ENCODE measurements around the gene RNF111. TPM values are rescaled to one million over a fixed set of nuclear protein-coding genes. Genes with fewer than 3 reads are reported as not detected.

Gene RNF111
- total and polyA plus RNA-seq, 9 of the 15 experiments (the other 6 are each of a cell fraction or from before 2014, with no cell fraction given), result 7.9 to 26.0 (median 14.4) TPM

GRCh38 chr15:59104912-59105732 is 117.7 kb downstream of the RNF111 start, which contains the start of gene CCNB2 (continued):
- TF ChIP-seq MGA (IDR thresholded peaks at IDR 0.05), result peak; percentile 79
- TF ChIP-seq ATF1 (CRISPR knock-in tag; IDR thresholded peaks at IDR 0.05), result no peak
- peak; percentile 89 for TF ChIP-seq ATF1 (tag; IDR thresholded peaks at IDR 0.05)
- TF ChIP-seq NBN (IDR thresholded peaks at IDR 0.05; ENCODE audit: low read depth), result no peak; the same call in 1 of the 2 replicates
- TF ChIP-seq RBM34 (IDR thresholded peaks at IDR 0.05; ENCODE audit: borderline replicate concordance, insufficient read depth, low read length), result no peak
- TF ChIP-seq NFIC (IDR thresholded peaks at IDR 0.05), result peak; percentile 65
- TF ChIP-seq YY1 (IDR thresholded peaks at IDR 0.05; ENCODE audit: borderline replicate concordance in 1 of 3, control insufficient read depth in 1 of 3, extremely low read depth in 1 of 3, insufficient read depth in 3 of 3, insufficient read length in 1 of 3, insufficient replicate concordance in 2 of 3, low read depth in 1 of 3, low read length in 2 of 3), result peak in 2 of 3 experiments; percentile 5 to 86
- no peak for TF ChIP-seq STAT5A (IDR thresholded peaks at IDR 0.05; ENCODE audit: borderline replicate concordance, low read length)
- TF ChIP-seq SAFB2 (IDR thresholded peaks at IDR 0.05; ENCODE audit: borderline replicate concordance, low read depth, low read length, severe bottlenecking), result no peak
- TF ChIP-seq ZFP91 (CRISPR knock-in tag; IDR thresholded peaks at IDR 0.05), result no peak
- peak; percentile 35; the same call in 1 of the 2 replicates for TF ChIP-seq ZBTB17 (CRISPR knock-in tag; IDR thresholded peaks at IDR 0.05)
- TF ChIP-seq XRCC5 (IDR thresholded peaks at IDR 0.05; ENCODE audit: low read depth, low read length), result no peak; the same call in 1 of the 2 replicates
- no peak for TF ChIP-seq CHCHD3 (CRISPR knock-in tag; IDR thresholded peaks at IDR 0.05)
- TF ChIP-seq RBBP5 (IDR thresholded peaks at IDR 0.05; ENCODE audit: borderline replicate concordance, insufficient read depth, low read length, poor library complexity, severe bottlenecking), result peak; percentile 96

Measured in K562 (cell line).